ENCODE results near the gene CLIC2.
A peak's percentile ranks its signal among the peaks of the same experiment; 100 is the strongest.
"Not testable (repeated sequence)": the region's sequence is repeated elsewhere in the genome, so short reads cannot be mapped to it uniquely, and the experiment has no call there.

Gene CLIC2

DNA sequence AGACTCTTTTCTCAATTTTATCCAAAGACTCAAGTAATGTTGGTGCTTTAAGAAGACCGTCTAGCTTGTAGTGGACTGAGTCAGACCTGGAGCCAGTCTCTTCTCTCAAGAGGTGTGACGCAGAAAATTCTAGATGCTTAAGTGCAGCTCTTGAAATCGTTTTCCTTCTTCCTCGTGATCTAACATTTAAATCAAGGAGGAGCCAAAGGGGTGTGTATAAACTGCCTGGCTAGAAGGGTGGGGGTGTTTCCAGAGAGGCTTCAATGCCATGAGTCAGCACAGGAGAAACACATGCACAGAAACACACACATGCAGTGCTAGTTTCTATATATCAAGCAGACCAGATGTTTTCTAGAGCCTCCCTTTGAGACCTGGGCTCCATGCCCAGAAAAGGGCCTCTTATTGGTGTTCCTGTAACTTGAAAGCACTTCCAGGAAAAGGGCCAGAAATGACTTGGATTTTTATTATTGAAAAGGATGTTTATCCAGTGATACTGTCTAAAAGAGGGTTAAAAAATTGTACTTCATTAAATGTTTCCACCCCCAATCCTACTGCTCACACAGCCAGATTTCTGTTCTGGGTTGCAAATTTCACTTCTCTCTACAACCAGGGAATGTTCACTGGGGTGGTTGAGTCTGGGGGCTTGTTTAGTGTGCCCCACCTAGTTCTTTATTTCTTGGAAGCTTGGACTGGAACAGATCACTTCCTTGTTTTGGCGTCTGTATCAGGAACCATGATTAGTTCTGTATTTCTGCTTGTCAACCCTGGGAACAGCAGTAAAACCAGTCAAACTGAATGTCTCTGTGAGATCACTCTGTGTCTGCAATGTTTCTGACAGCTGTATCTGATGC is at the start of gene CLIC2:
CLIC2 (minus strand) TSS at position 129 of the 851 bp plus-strand sequence. CDS start 187 bp downstream, outside the sequence.
- TF ChIP-seq, protein P1, sequence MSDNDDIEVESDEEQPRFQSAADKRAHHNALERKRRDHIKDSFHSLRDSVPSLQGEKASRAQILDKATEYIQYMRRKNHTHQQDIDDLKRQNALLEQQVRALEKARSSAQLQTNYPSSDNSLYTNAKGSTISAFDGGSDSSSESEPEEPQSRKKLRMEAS (IDR thresholded peaks at IDR 0.05; ENCODE audit: low read depth, low read length) = no peak
- TF ChIP-seq CTCF (IDR thresholded peaks at IDR 0.05; ENCODE audit: low read depth, low read length) (no peak), MYC (IDR thresholded peaks at IDR 0.05; ENCODE audit: low read depth, low read length) (no peak), POLR2A (IDR thresholded peaks at IDR 0.05; ENCODE audit: extremely low read depth, insufficient read length) (no peak)
- DNase-seq (ENCODE audit: low read depth) = peak; percentile 4
- H3K4me3 ChIP-seq (ENCODE audit: low read depth, low read length) = no peak within 1 kb of the TSS

GRCh38 chrX:155382529-155382967 is 48.1 kb upstream of the CLIC2 start:
- not testable (repeated sequence) for DNase-seq (ENCODE audit: low read depth); H3K4me3 ChIP-seq (ENCODE audit: low read depth, low read length)

GRCh38 chrX:155381843-155382528 is 47.6 kb upstream of the CLIC2 start, which contains the start of gene F8A2:
Gene F8A2, plus strand, starts transcription at chrX:155382095. Its CDS starts 20 bp downstream, at chrX:155382115.
- not testable (repeated sequence) for H3K4me3 ChIP-seq (ENCODE audit: low read depth, low read length); DNase-seq (ENCODE audit: low read depth)

DNA sequence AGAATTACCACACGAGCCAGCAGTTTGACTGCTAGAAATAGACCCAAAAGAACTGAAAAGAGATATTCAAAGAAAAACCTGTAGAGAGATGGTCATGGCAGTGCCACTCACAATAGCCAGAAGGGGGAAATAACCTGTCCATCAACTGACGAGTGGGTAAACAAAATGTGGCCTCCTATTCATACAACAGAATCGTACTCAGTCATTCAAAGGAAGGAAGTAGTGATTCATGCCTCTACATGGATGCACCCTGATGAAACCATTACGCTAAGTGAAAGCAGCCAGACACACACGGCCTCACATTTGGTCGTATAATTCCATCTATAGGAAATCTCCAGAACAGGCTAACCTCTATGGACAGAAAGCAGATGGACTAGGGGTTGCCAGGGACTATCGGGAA is 45.4 kb upstream of the CLIC2 start:
- DNase-seq (ENCODE audit: low read depth) = not testable (repeated sequence)

GRCh38 chrX:155373777-155374458 is 39.5 kb upstream of the CLIC2 start:
- H3K4me3 ChIP-seq (ENCODE audit: low read depth, low read length); DNase-seq (ENCODE audit: low read depth): not testable (repeated sequence)

More for the DNA sequence above, 45.4 kb upstream of the CLIC2 start:
- not testable (repeated sequence) for H3K4me3 ChIP-seq (ENCODE audit: low read depth, low read length)

DNA sequence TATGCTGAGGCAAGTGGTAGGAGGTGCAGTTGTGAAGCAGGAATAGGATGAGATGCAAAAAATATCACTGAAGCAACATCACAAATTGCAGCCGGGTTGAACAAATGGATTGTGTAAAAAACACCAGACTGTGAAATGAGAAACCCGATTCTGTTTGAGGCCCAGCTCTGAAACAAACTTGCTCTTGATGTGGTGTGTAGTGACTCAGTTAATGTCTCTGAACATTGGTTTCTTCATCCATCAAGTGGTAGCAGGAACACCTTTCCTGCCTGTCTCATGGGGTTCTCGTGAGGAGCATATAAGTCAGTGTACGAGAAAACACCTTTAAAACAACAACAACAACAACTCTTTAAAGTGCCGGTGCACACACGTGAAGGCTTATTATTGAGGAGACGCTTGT is 29.3 kb upstream of the CLIC2 start:
- H3K4me3 ChIP-seq (ENCODE audit: low read depth, low read length); DNase-seq (ENCODE audit: low read depth): not testable (repeated sequence)

- not testable (repeated sequence) for H3K4me3 ChIP-seq (ENCODE audit: low read depth, low read length); DNase-seq (ENCODE audit: low read depth)
Observed at GRCh38 chrX:155349448-155349847, 15.0 kb upstream of the CLIC2 start.

DNA sequence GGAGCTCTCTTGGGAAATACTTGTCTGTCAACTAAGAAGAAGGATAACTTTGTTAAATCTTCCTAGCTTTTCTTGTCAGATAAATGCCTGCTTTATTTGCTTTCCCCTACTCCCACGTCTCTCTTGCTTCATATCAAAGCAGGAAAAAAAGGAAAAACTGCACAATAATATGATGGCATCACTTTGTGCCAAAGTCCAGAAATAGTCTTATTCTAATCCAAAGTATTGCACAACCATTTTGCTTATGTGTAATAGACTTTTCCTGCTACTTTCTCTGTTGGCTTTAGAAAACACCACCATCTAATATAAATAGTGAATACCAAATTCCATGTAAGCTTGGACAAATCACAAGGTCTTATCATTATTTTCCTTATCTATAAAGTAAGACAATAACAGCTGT is 11.3 kb upstream of the CLIC2 start:
- not testable (repeated sequence) for DNase-seq (ENCODE audit: low read depth); H3K4me3 ChIP-seq (ENCODE audit: low read depth, low read length)

- not testable (repeated sequence) for DNase-seq (ENCODE audit: low read depth); H3K4me3 ChIP-seq (ENCODE audit: low read depth, low read length)
Observed at GRCh38 chrX:155335337-155335712, 911 bp upstream of the CLIC2 start.

- no peak for TF ChIP-seq CTCF (IDR thresholded peaks at IDR 0.05; ENCODE audit: low read depth, low read length)
- TF ChIP-seq POLR2A (IDR thresholded peaks at IDR 0.05; ENCODE audit: extremely low read depth, insufficient read length) = no peak
- TF ChIP-seq, protein P1 (IDR thresholded peaks at IDR 0.05; ENCODE audit: low read depth, low read length) = no peak
- no peak for TF ChIP-seq MYC (IDR thresholded peaks at IDR 0.05; ENCODE audit: low read depth, low read length)
- H3K4me3 ChIP-seq (ENCODE audit: low read depth, low read length) = no peak overlapping the region
- no peak for DNase-seq (ENCODE audit: low read depth)
Observed at GRCh38 chrX:155333544-155334100, 792 bp downstream of the CLIC2 start.
